ENCODE data around the gene ALDH7A1.

ALDH7A1 gene

GRCh38 chr5:126516852-126517251 is 78.2 kb downstream of the ALDH7A1 start:
- Histone ChIP-seq H3K79me2 (ENCODE audit: control insufficient read depth, low read length) (no peaks in the 10 kb centered on the region), H3K27ac (ENCODE audit: low read depth, low read length) (no peak overlapping the region), H3K4me3 (ENCODE audit: low read length) (no peak overlapping the region), H3K27me3 (ENCODE audit: control insufficient read depth, low read length) (no peaks in the 10 kb centered on the region), H4K20me1 (ENCODE audit: control insufficient read depth, insufficient read depth, low read depth, low read length) (no peaks in the 10 kb centered on the region), H3F3A (ENCODE audit: control insufficient read depth, insufficient read depth) (no peaks in the 10 kb centered on the region), H3K4me2 (ENCODE audit: low read length) (no peak overlapping the region), H3K36me3 (ENCODE audit: control insufficient read depth, low read length) (no peaks in the 10 kb centered on the region), H3K4me1 (ENCODE audit: control insufficient read depth, low read length) (no peaks in the 10 kb centered on the region), H3K9me2 (replicated peaks; ENCODE audit: control insufficient read depth, low read length) (no peaks in the 10 kb centered on the region), H3K9me3 (ENCODE audit: control insufficient read depth, insufficient read depth, low read length) (no peaks in the 10 kb centered on the region)
- no peak for TF ChIP-seq CTCF (IDR thresholded peaks at IDR 0.05; ENCODE audit: low read depth, low read length, poor library complexity, severe bottlenecking)
- TF ChIP-seq EZH2phosphoT487 (IDR thresholded peaks at IDR 0.05; ENCODE audit: borderline replicate concordance, low read length) = no peak

- Histone ChIP-seq H3F3A (ENCODE audit: control insufficient read depth, insufficient read depth) (no peaks in the 10 kb centered on the region), H3K9me2 (replicated peaks; ENCODE audit: control insufficient read depth, low read length) (no peaks in the 10 kb centered on the region), H3K27ac (ENCODE audit: low read depth, low read length) (no peak overlapping the region), H3K79me2 (ENCODE audit: control insufficient read depth, low read length) (no peaks in the 10 kb centered on the region), H3K9me3 (ENCODE audit: control insufficient read depth, insufficient read depth, low read length) (no peaks in the 10 kb centered on the region), H3K27me3 (ENCODE audit: control insufficient read depth, low read length) (no peaks in the 10 kb centered on the region), H3K4me2 (ENCODE audit: low read length) (no peak overlapping the region), H4K20me1 (ENCODE audit: control insufficient read depth, insufficient read depth, low read depth, low read length) (no peaks in the 10 kb centered on the region), H3K36me3 (ENCODE audit: control insufficient read depth, low read length) (no peaks in the 10 kb centered on the region), H3K4me3 (ENCODE audit: low read length) (no peak overlapping the region), H3K4me1 (ENCODE audit: control insufficient read depth, low read length) (no peaks in the 10 kb centered on the region)
- TF ChIP-seq CTCF (IDR thresholded peaks at IDR 0.05; ENCODE audit: low read depth, low read length, poor library complexity, severe bottlenecking) (no peak), EZH2phosphoT487 (IDR thresholded peaks at IDR 0.05; ENCODE audit: borderline replicate concordance, low read length) (no peak)
Observed at GRCh38 chr5:126516133-126516532, 78.9 kb downstream of the ALDH7A1 start.

GRCh38 chr5:126515337-126515736 is 79.7 kb downstream of the ALDH7A1 start:
- H3K4me1 ChIP-seq (ENCODE audit: control insufficient read depth, low read length) = no peaks in the 10 kb centered on the region
- no peaks in the 10 kb centered on the region for H3K79me2 ChIP-seq (ENCODE audit: control insufficient read depth, low read length)
- no peaks in the 10 kb centered on the region for H3K9me2 ChIP-seq (replicated peaks; ENCODE audit: control insufficient read depth, low read length)
- no peaks in the 10 kb centered on the region for H3K36me3 ChIP-seq (ENCODE audit: control insufficient read depth, low read length)
- H3K4me3 ChIP-seq (ENCODE audit: low read length) = no peak overlapping the region
- no peak for TF ChIP-seq EZH2phosphoT487 (IDR thresholded peaks at IDR 0.05; ENCODE audit: borderline replicate concordance, low read length)
- TF ChIP-seq CTCF (IDR thresholded peaks at IDR 0.05; ENCODE audit: low read depth, low read length, poor library complexity, severe bottlenecking) = no peak
- no peak overlapping the region for H3K27ac ChIP-seq (ENCODE audit: low read depth, low read length)
- no peaks in the 10 kb centered on the region for H3F3A ChIP-seq (ENCODE audit: control insufficient read depth, insufficient read depth)
- no peaks in the 10 kb centered on the region for H3K9me3 ChIP-seq (ENCODE audit: control insufficient read depth, insufficient read depth, low read length)
- H3K27me3 ChIP-seq (ENCODE audit: control insufficient read depth, low read length) = no peaks in the 10 kb centered on the region
- no peak overlapping the region for H3K4me2 ChIP-seq (ENCODE audit: low read length)
- H4K20me1 ChIP-seq (ENCODE audit: control insufficient read depth, insufficient read depth, low read depth, low read length) = no peaks in the 10 kb centered on the region
